Activated T-cell treated with anti-CD3 and anti-CD28 coated beads, Interleukin-2, amount 50 U/mL, for 72 hours (primary cell): ENCODE results near the gene ITGA11. TPM values are rescaled to one million over a fixed set of nuclear protein-coding genes. Genes with fewer than 3 reads are reported as not detected.

ENCODE experiments used
- ATAC-seq, 2 donors: fragments of 150-1000 bp; cut with Tn5 transposase; replicated peaks in 1 of 2; 2 replicates each; pipeline ENCODE4 v1.10.0; 2021; ENCODE audit warnings: moderate library complexity in 2 of 2, mild to moderate bottlenecking in 1 of 2
- DNase-seq, 2 donors: peaks; one replicate each; pipeline ENCODE4 v3.0.0; 2021 to 2022; ENCODE audit warnings: mixed read lengths in 1 of 2
- H3K27ac Mint-ChIP-seq: one replicate; pipeline ENCODE4 v1.8.0; 2022; ENCODE audit warnings: mild to moderate bottlenecking, moderate library complexity, mixed read lengths
- H3K27me3 Mint-ChIP-seq: one replicate; pipeline ENCODE4 v1.8.0; 2022; ENCODE audit warnings: low read depth, mixed read lengths
- H3K36me3 Mint-ChIP-seq, 2 donors: one replicate each; pipeline ENCODE4 v1.8.0; 2022; ENCODE audit warnings: mixed read lengths in 2 of 2, mild to moderate bottlenecking in 1 of 2; ENCODE audit not compliant: insufficient read depth in 2 of 2
- H3K4me1 Mint-ChIP-seq: one replicate; pipeline ENCODE4 v1.8.0; 2022; ENCODE audit warnings: low read depth, mixed read lengths
- H3K4me3 Mint-ChIP-seq, 2 donors: one replicate each; pipeline ENCODE4 v1.8.0; 2022; ENCODE audit warnings: mild to moderate bottlenecking in 2 of 2, mixed read lengths in 2 of 2, moderate library complexity in 2 of 2
- H3K9me3 Mint-ChIP-seq, 2 donors: one replicate each; pipeline ENCODE4 v1.8.0; 2022; ENCODE audit warnings: mixed read lengths in 2 of 2
- total RNA-seq, 2 donors: library from RNA; stranded (reverse); gene quantifications; one replicate each; pipeline ENCODE4 v1.2.3, GENCODE V29; 2022

The ITGA11 gene
- total RNA-seq, 2 donors from 2014 or later = 0.58 to 1.6 TPM

- no peak overlapping the region for H3K4me3 Mint-ChIP-seq
- DNase-seq (no peak), ATAC-seq (no peak)
- H3K27me3 Mint-ChIP-seq = no peaks in the 10 kb centered on the region
- H3K4me1 Mint-ChIP-seq = peaks cover 7% of the 10 kb centered on the region
- peaks cover 0 to 2% of the 10 kb centered on the region in 2 donors for H3K9me3 Mint-ChIP-seq
- H3K36me3 Mint-ChIP-seq = no peaks in the 10 kb centered on the region
- no peak overlapping the region for H3K27ac Mint-ChIP-seq
Observed at GRCh38 chr15:68385671-68386586, 46.0 kb downstream of the ITGA11 start.

- Mint-ChIP-seq H3K27ac (no peak overlapping the region), H3K9me3 (peaks cover 0 to 2% of the 10 kb centered on the region in 2 donors), H3K27me3 (no peaks in the 10 kb centered on the region), H3K4me1 (peaks cover under 1% of the 10 kb centered on the region), H3K4me3 (no peak overlapping the region), H3K36me3 (no peaks in the 10 kb centered on the region)
- no peak for DNase-seq
- no peak for ATAC-seq
Observed at GRCh38 chr15:68385240-68385561, 46.8 kb downstream of the ITGA11 start.

GRCh38 chr15:68384451-68385239, 47.3 kb downstream of the ITGA11 start:
- Mint-ChIP-seq H3K27ac (no peak overlapping the region), H3K9me3 (peaks cover 0 to 2% of the 10 kb centered on the region in 2 donors), H3K4me1 (peaks cover 2% of the 10 kb centered on the region), H3K4me3 (no peak overlapping the region), H3K36me3 (no peaks in the 10 kb centered on the region), H3K27me3 (no peaks in the 10 kb centered on the region)
- ATAC-seq = no peak
- DNase-seq = no peak

GRCh38 chr15:68383161-68384074, 48.5 kb downstream of the ITGA11 start:
- H3K36me3 Mint-ChIP-seq = no peaks in the 10 kb centered on the region
- no peaks in the 10 kb centered on the region for H3K27me3 Mint-ChIP-seq
- peaks cover 0 to 2% of the 10 kb centered on the region in 2 donors for H3K9me3 Mint-ChIP-seq
- peaks cover 10% of the 10 kb centered on the region for H3K4me1 Mint-ChIP-seq
- no peak overlapping the region for H3K27ac Mint-ChIP-seq
- ATAC-seq = peak; percentile 44 to 61
- DNase-seq = peak; percentile 29 to 54
- no peak overlapping the region for H3K4me3 Mint-ChIP-seq

GRCh38 chr15:68382286-68383007, 49.5 kb downstream of the ITGA11 start:
- Mint-ChIP-seq H3K4me1 (peaks cover 10% of the 10 kb centered on the region), H3K9me3 (peaks cover 0 to 2% of the 10 kb centered on the region in 2 donors), H3K27me3 (no peaks in the 10 kb centered on the region), H3K27ac (no peak overlapping the region), H3K4me3 (no peak overlapping the region), H3K36me3 (no peaks in the 10 kb centered on the region)
- no peak for DNase-seq
- ATAC-seq = no peak

GRCh38 chr15:68380456-68380855, 51.5 kb downstream of the ITGA11 start:
- DNase-seq (no peak), ATAC-seq (no peak)
- peaks cover 10% of the 10 kb centered on the region for H3K4me1 Mint-ChIP-seq
- H3K9me3 Mint-ChIP-seq = peaks cover 0 to 2% of the 10 kb centered on the region in 2 donors
- H3K27ac Mint-ChIP-seq = no peak overlapping the region
- no peak overlapping the region for H3K4me3 Mint-ChIP-seq
- H3K36me3 Mint-ChIP-seq = no peaks in the 10 kb centered on the region
- H3K27me3 Mint-ChIP-seq = no peaks in the 10 kb centered on the region

- H3K27me3 Mint-ChIP-seq = no peaks in the 10 kb centered on the region
- peaks cover 0 to 2% of the 10 kb centered on the region in 2 donors for H3K9me3 Mint-ChIP-seq
- no peak overlapping the region for H3K4me3 Mint-ChIP-seq
- H3K36me3 Mint-ChIP-seq = no peaks in the 10 kb centered on the region
- H3K27ac Mint-ChIP-seq = no peak overlapping the region
- DNase-seq (no peak), ATAC-seq (peak in 1 of 2 donors; percentile 38)
- peaks cover 10% of the 10 kb centered on the region for H3K4me1 Mint-ChIP-seq
Observed at GRCh38 chr15:68379759-68380290, 52.1 kb downstream of the ITGA11 start.

- Mint-ChIP-seq H3K4me1 (peaks cover 10% of the 10 kb centered on the region), H3K4me3 (no peak overlapping the region), H3K27me3 (no peaks in the 10 kb centered on the region), H3K27ac (no peak overlapping the region), H3K9me3 (peaks cover 0 to 2% of the 10 kb centered on the region in 2 donors), H3K36me3 (no peaks in the 10 kb centered on the region)
- ATAC-seq = no peak
- DNase-seq = no peak
Observed at GRCh38 chr15:68379058-68379758, 52.8 kb downstream of the ITGA11 start.

GRCh38 chr15:68378595-68378994, 53.4 kb downstream of the ITGA11 start:
- Mint-ChIP-seq H3K27ac (no peak overlapping the region), H3K27me3 (no peaks in the 10 kb centered on the region), H3K4me3 (no peak overlapping the region), H3K36me3 (no peaks in the 10 kb centered on the region), H3K4me1 (peaks cover 10% of the 10 kb centered on the region), H3K9me3 (peaks cover 0 to 2% of the 10 kb centered on the region in 2 donors)
- ATAC-seq (no peak), DNase-seq (no peak)

GRCh38 chr15:68377766-68378165, 54.2 kb downstream of the ITGA11 start:
- DNase-seq (no peak), ATAC-seq (no peak)
- Mint-ChIP-seq H3K36me3 (no peaks in the 10 kb centered on the region), H3K4me1 (peaks cover 10% of the 10 kb centered on the region), H3K27ac (no peak overlapping the region), H3K27me3 (no peaks in the 10 kb centered on the region), H3K4me3 (no peak overlapping the region), H3K9me3 (peaks cover 0 to 2% of the 10 kb centered on the region in 2 donors)

GRCh38 chr15:68376447-68377060, 55.4 kb downstream of the ITGA11 start:
- no peak for ATAC-seq
- Mint-ChIP-seq H3K4me3 (no peak overlapping the region), H3K4me1 (peaks cover 10% of the 10 kb centered on the region), H3K9me3 (no peaks in the 10 kb centered on the region), H3K36me3 (no peaks in the 10 kb centered on the region), H3K27ac (no peak overlapping the region), H3K27me3 (no peaks in the 10 kb centered on the region)
- DNase-seq = no peak
